Uterus (tissue), 2 donors: ENCODE data around the gene MMEL1.

Experiments used
- POLR2A ChIP-seq, 2 donors: fragments of 450-650 bp; IDR thresholded peaks; one replicate each; pipeline ENCODE4 v1.6.1; 2016; ENCODE audit warnings: antibody characterized with exemption in 2 of 2, mild to moderate bottlenecking in 1 of 2, moderate library complexity in 1 of 2
- TF ChIP-seq, protein P1 (sequence below), 4 experiments: fragments of 200-600 bp in 2 of 4; fragments of 450-650 bp in 2 of 4; sonication (generic) in 2 of 4; IDR thresholded peaks; one replicate each; pipeline ENCODE4 v1.5.1; 2016 to 2019; ENCODE audit warnings: antibody characterized with exemption in 4 of 4, mild to moderate bottlenecking in 2 of 4, moderate library complexity in 1 of 4

DNA sequence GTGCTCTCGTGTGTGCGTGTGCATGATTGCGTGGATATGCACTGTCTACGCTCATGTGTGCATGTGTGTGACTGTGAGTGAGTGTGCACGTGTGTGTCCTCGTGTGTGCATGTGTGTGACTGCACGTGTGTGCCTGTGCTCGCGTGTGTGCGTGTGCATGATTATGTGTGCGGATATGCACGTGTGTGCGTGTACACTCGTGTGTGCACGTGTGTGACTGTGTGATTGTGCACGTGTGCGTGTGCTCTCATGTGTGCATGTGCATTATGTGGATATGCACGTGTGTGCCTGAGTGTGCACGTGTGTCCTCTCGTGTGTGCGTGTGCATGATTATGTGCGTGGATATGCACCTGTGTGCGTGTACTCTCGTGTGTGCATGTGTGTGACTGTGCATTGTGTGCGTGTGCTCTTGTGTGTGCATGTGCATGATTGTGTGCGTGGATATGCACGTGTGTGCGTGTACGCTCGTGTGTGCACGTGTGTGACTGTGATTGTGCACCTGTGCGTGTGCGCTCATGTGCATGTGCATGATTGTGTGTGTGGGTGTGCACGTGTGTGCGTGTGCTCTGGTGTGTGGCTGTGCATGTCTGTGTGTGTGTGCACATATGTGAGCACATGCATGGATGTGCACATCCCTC lies 2.2 kb downstream of the MMEL1 start:
- TF ChIP-seq, protein P1, sequence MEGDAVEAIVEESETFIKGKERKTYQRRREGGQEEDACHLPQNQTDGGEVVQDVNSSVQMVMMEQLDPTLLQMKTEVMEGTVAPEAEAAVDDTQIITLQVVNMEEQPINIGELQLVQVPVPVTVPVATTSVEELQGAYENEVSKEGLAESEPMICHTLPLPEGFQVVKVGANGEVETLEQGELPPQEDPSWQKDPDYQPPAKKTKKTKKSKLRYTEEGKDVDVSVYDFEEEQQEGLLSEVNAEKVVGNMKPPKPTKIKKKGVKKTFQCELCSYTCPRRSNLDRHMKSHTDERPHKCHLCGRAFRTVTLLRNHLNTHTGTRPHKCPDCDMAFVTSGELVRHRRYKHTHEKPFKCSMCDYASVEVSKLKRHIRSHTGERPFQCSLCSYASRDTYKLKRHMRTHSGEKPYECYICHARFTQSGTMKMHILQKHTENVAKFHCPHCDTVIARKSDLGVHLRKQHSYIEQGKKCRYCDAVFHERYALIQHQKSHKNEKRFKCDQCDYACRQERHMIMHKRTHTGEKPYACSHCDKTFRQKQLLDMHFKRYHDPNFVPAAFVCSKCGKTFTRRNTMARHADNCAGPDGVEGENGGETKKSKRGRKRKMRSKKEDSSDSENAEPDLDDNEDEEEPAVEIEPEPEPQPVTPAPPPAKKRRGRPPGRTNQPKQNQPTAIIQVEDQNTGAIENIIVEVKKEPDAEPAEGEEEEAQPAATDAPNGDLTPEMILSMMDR (IDR thresholded peaks at IDR 0.05) = no peak
- no peak for TF ChIP-seq POLR2A (IDR thresholded peaks at IDR 0.05)
